K562 (cell line): ENCODE measurements around the gene CNR2. TPM values are rescaled to one million over a fixed set of nuclear protein-coding genes. Genes with fewer than 3 reads are reported as not detected.

Source experiments
- ATAC-seq: fragments of 200-7000 bp; cut with Tn5 transposase; 3 replicates; pipeline ENCODE4 v1.9.1; 2020; ENCODE audit warnings: moderate library complexity
- BruUV-seq: library from RNA; stranded (reverse); fragments of 400-500 nt; replicated peaks from 2 replicates; lab custom pipeline; 2021; lab: Mats Ljungman, UMichigan
- CTCF ChIA-PET: fragments of 300-600 bp; formaldehyde crosslinking; extraction: SDS; loops from one replicate; lab custom pipeline; 2021; ENCODE audit warnings: low intra/inter-chr PET ratio; lab: Yijun Ruan, JAX
- POLR2A ChIA-PET: fragments of 300-600, 350-650 bp; sonication (Branson Sonifier 250); formaldehyde crosslinking; extraction: SDS; loops from one replicate; lab custom pipeline; 2021; ENCODE audit warnings: antibody characterized with exemption, inconsistent platforms; lab: Yijun Ruan, JAX
- DNase-seq, 4 experiments: peaks; one replicate each; pipeline versions ENCODE4 v3.0.0 to v3.0.0-alpha.2; 2011 to 2018; ENCODE audit warnings: low spot score in 3 of 4, mixed read lengths in 3 of 4; ENCODE audit errors: extremely low read depth in 1 of 4
- FAIRE-seq: peaks from 2 replicates; lab custom pipeline; 2011; peaks lifted over from hg19 to GRCh38; lab: Jason Lieb, UNC
- H2AFZ ChIP-seq: 2 replicates; pipeline ENCODE4 v1.6.0; 2011; ENCODE audit warnings: low read depth, low read length, control low read depth, inconsistent platforms
- H3K27ac ChIP-seq: fragments of 200-600 bp; 3 replicates; pipeline ENCODE4 v1.8.0; 2011; ENCODE audit warnings: low read depth, mild to moderate bottlenecking, control low read depth, inconsistent platforms, low read length, moderate library complexity, mixed read lengths; ENCODE audit errors: extremely low read depth
- H3K27me3 ChIP-seq, 2 experiments: fragments of 300-600 bp in 1 of 2; 2 replicates in 1 of 2; 3 replicates in 1 of 2; pipeline versions ENCODE4 v1.6.0 to v1.8.0; 2011; ENCODE audit warnings: inconsistent platforms in 2 of 2, low read length in 2 of 2, mild to moderate bottlenecking in 1 of 2, mixed read lengths in 1 of 2, moderate library complexity in 1 of 2; ENCODE audit not compliant: control insufficient read depth in 2 of 2, insufficient read depth in 2 of 2
- H3K36me3 ChIP-seq: fragments of 300-600 bp; 3 replicates; pipeline ENCODE4 v1.8.0; 2011; ENCODE audit warnings: mild to moderate bottlenecking, low read length, inconsistent platforms; ENCODE audit not compliant: control insufficient read depth, insufficient read depth
- H3K4me1 ChIP-seq, 2 experiments: fragments of 200-600 bp in 1 of 2; replicated peaks in 1 of 2; 2 replicates in 1 of 2; 3 replicates in 1 of 2; pipeline versions ENCODE4 v1.5.1 to v1.8.0; 2011; ENCODE audit warnings: inconsistent platforms in 2 of 2, low read length in 2 of 2, mild to moderate bottlenecking in 1 of 2, mixed read lengths in 1 of 2, moderate library complexity in 1 of 2; ENCODE audit not compliant: control insufficient read depth in 2 of 2, insufficient read depth in 2 of 2
- H3K4me2 ChIP-seq: 2 replicates; pipeline ENCODE4 v1.6.1; 2011; ENCODE audit warnings: low read length, control low read depth, inconsistent platforms, mixed read lengths; ENCODE audit not compliant: insufficient read depth
- H3K4me3 ChIP-seq: fragments of 200-600 bp; sonication (generic), shearing (Covaris generic); 2 replicates; pipeline ENCODE4 v1.5.1; 2016; ENCODE audit warnings: control low read depth, inconsistent platforms
- H3K79me2 ChIP-seq: fragments of 200-600 bp; 3 replicates; pipeline ENCODE4 v1.8.0; 2011; ENCODE audit warnings: low read length, inconsistent platforms; ENCODE audit not compliant: control insufficient read depth, insufficient read depth
- H3K9ac ChIP-seq, 2 experiments: 2 replicates each; pipeline versions ENCODE4 v1.6.0 to v1.6.1; 2011; ENCODE audit warnings: low read depth in 2 of 2, low read length in 2 of 2, control low read depth in 1 of 2, inconsistent platforms in 1 of 2, mild to moderate bottlenecking in 1 of 2, mixed read lengths in 1 of 2; ENCODE audit not compliant: insufficient read depth in 1 of 2
- H3K9me1 ChIP-seq: one replicate; pipeline ENCODE4 v1.6.0; 2011; ENCODE audit warnings: inconsistent platforms, mild to moderate bottlenecking, low read length, moderate library complexity; ENCODE audit not compliant: control insufficient read depth, insufficient read depth
- H3K9me3 ChIP-seq: replicated peaks from 2 replicates; pipeline ENCODE4 v1.5.1; 2011; ENCODE audit warnings: low read depth, low read length, inconsistent platforms; ENCODE audit not compliant: control insufficient read depth, insufficient read depth
- H4K20me1 ChIP-seq: replicated peaks from 2 replicates; pipeline ENCODE4 v1.6.1; 2011; ENCODE audit warnings: low read length, inconsistent platforms, mixed read lengths; ENCODE audit not compliant: control insufficient read depth, insufficient read depth
- CC2D1A ChIP-seq: fragments of 450-650 bp; IDR thresholded peaks from 2 replicates; pipeline ENCODE4 v1.6.1; 2017; ENCODE audit warnings: mild to moderate bottlenecking
- CREBBP ChIP-seq: IDR thresholded peaks from one replicate; pipeline ENCODE4 v1.6.1; 2012; ENCODE audit warnings: low read depth, mild to moderate bottlenecking, control low read depth, inconsistent platforms, low read length
- RAD21 ChIP-seq, 2 experiments: fragments of 250-450 bp in 1 of 2; fragments of 450-650 bp in 1 of 2; sonication (Bioruptor Pico) in 1 of 2; formaldehyde crosslinking in 1 of 2; IDR thresholded peaks in 1 of 2; conservative IDR thresholded peaks in 1 of 2; 2 replicates each; pipeline versions ENCODE4 v1.4.0 to v1.8.0; 2020 to 2022; ENCODE audit warnings: mild to moderate bottlenecking in 2 of 2, moderate library complexity in 1 of 2
- RBM17 ChIP-seq: fragments of 200-400 bp; formaldehyde crosslinking; IDR thresholded peaks from 2 replicates; pipeline ENCODE4 v1.6.1; 2017; ENCODE audit warnings: low read depth, mild to moderate bottlenecking, low read length, borderline replicate concordance
- REST ChIP-seq, 2 experiments: fragments of 450-650 bp; formaldehyde crosslinking in 1 of 2; IDR thresholded peaks; 2 replicates each; pipeline versions ENCODE4 v1.4.0 to v1.6.1; 2014 to 2020; ENCODE audit warnings: mild to moderate bottlenecking in 2 of 2, borderline replicate concordance in 1 of 2, low read depth in 1 of 2
- SMC3 ChIP-seq: conservative IDR thresholded peaks from 2 replicates; pipeline ENCODE4 v1.6.1; 2011; ENCODE audit warnings: low read depth, low read length, improper control_type of control experiment; ENCODE audit not compliant: insufficient read depth
- SRSF3 ChIP-seq: fragments of 200-400 bp; formaldehyde crosslinking; IDR thresholded peaks from 2 replicates; pipeline ENCODE4 v1.6.1; 2016; ENCODE audit warnings: mild to moderate bottlenecking, low read length, moderate library complexity; ENCODE audit not compliant: insufficient read depth
- ZEB2 ChIP-seq: fragments of 450-650 bp; IDR thresholded peaks from 2 replicates; pipeline ENCODE4 v1.6.1; 2016
- ZNF253 ChIP-seq: fragments of 250-450 bp; sonication (Bioruptor Pico); conservative IDR thresholded peaks from 2 replicates; pipeline ENCODE4 v1.6.1; 2021; ENCODE audit warnings: mild to moderate bottlenecking
- WGBS: fragments of 100-300 bp; shearing (Covaris generic); methylation state at CpG from one replicate; pipeline ENCODE4 v1.1.6; 2016; ENCODE audit warnings: low coverage, mixed read lengths; ENCODE audit not compliant: insufficient coverage; ENCODE audit errors: missing lambda C conversion rate; 5-methylcytosine and 5-hydroxymethylcytosine counted together
- in situ Hi-C: fragments of 300-500 bp; cut with MboI; formaldehyde crosslinking; loops from 4 replicates; pipeline ENCODE4 v1.15.0; 2018; ENCODE audit warnings: inconsistent platforms, mixed read lengths
- intact Hi-C: fragments of 100-400 bp; cut with micrococcal nuclease; formaldehyde crosslinking; loops from 2 replicates; pipeline ENCODE4 v1.14.2; 2022
- polyA plus RNA-seq, 8 experiments: library from polyadenylated mRNA; depleted of rRNA in 4 of 8; stranded (reverse) in 5 of 8; unstranded in 3 of 8; fragments of >200 nt; fragmentation: Nextera tagmentation in 2 of 8; fragmentation: Illumina TruSeq in 1 of 8; extraction: Ambion mirVana in 2 of 8; extraction: Trizol in 1 of 8; gene quantifications; 2 replicates each; pipeline versions ENCODE4 v1.2.1 to v1.2.3, GENCODE V29; 2011 to 2014; ENCODE audit warnings: inconsistent platforms in 1 of 8, missing spikeins in 1 of 8
- total RNA-seq, 7 experiments: library from RNA; depleted of rRNA in 6 of 7; stranded (reverse); fragments of >200 nt in 6 of 7; fragmentation: Illumina TruSeq in 2 of 7; extraction: Trizol in 2 of 7; gene quantifications; 2 replicates each; pipeline versions ENCODE4 v1.2.1 to v1.2.3, GENCODE V29; 2011 to 2021; ENCODE audit warnings: low replicate concordance in 1 of 7
- TF ChIP-seq, protein P1 (sequence below), 3 experiments: IDR thresholded peaks in 2 of 3; conservative IDR thresholded peaks in 1 of 3; 2 replicates each; pipeline ENCODE4 v1.5.1; 2011 to 2012; ENCODE audit warnings: low read length in 3 of 3, mild to moderate bottlenecking in 3 of 3, control low read depth in 2 of 3, improper control_type of control experiment in 1 of 3, inconsistent platforms in 1 of 3, low read depth in 1 of 3, mixed read lengths in 1 of 3, moderate library complexity in 1 of 3; ENCODE audit not compliant: insufficient read depth in 2 of 3

Gene CNR2
- total and polyA plus RNA-seq, 9 of the 15 experiments (the other 6 are each of a cell fraction or from before 2014, with no cell fraction given): not detected

DNA sequence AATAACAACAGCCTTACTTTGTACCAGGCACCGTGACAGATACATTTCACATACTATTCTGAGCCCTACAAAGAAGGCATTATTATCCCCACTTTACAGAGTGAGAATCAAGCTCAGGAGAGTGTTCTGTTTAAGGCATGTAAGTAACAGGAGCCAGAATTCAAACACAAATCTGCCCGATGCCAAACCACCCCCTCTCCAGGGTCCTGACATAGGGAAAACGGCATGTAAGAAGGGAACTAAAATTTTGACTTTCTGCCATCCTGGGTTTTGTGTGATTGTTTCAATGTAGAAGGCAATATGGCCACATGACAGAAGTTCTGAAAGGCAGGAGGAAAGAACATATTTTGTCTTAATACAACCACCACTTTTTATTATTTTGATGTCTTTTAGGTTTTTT lies 50.5 kb downstream of the CNR2 start (continued):
- TF ChIP-seq ZEB2: no peak
- no peak for TF ChIP-seq CREBBP

DNA sequence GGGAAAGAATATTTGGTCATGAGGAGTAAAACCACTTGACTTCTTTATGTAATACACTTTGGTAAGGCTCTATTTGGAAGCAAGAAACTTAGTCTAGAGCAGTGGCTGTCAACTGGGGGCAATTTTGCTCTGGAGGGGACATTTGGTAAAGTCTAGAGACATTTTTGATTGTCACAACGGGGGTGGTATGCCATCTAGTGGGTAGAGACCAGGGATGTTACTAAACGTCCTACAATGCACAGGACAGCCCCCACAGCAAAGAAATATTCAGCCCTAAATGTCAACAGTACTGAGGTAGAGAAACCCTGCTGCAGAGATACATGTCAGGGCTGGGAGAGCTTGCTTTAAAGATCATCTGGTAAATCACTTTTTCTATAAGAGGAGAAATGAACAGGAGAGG lies 58.6 kb downstream of the CNR2 start:
- DNase-seq (peak in 3 of 4 experiments; percentile 27 to 53 (median 34)), ATAC-seq (peak; percentile 88), FAIRE-seq (peak; percentile 81)
- no peak overlapping the region for H3K27ac ChIP-seq
- WGBS: 2% methylated on average over 2 of the region's 2 CpGs
- ChIA-PET CTCF (interaction anchor here (1.2 to 1.3 kb wide), 2 partner anchors 43 to 45 kb away, joined by 3 to 5 read pairs; no protein-coding TSS in a partner anchor), POLR2A (interaction anchor here (0.9 kb wide), 1 partner anchor 53 kb away, joined by 3 read pairs; no protein-coding TSS in a partner anchor)
- no peak overlapping the region for H3K4me2 ChIP-seq
- in situ Hi-C loops (no loop called here), intact Hi-C loops (loop anchor here (1.0 kb wide), 2 partner anchors 45 to 82 kb away; no protein-coding TSS in a partner anchor)
- no TSS peak for BruUV-seq
- H3K4me1 ChIP-seq: no peaks in the 10 kb centered on the region
- H3K4me3 ChIP-seq: no peak overlapping the region
- peaks cover 13% of the 10 kb centered on the region for H3K36me3 ChIP-seq
- H3K27me3 ChIP-seq: no peaks in the 10 kb centered on the region
- no peak overlapping the region for H3K9ac ChIP-seq
- H4K20me1 ChIP-seq: no peaks in the 10 kb centered on the region
- H2AFZ ChIP-seq: no peak overlapping the region
- H3K9me3 ChIP-seq: no peaks in the 10 kb centered on the region
- H3K79me2 ChIP-seq: no peaks in the 10 kb centered on the region
- H3K9me1 ChIP-seq: no peaks in the 10 kb centered on the region
- TF ChIP-seq REST (IDR thresholded peaks at IDR 0.05; ENCODE audit: borderline replicate concordance) (peak; percentile 52; the same call in 1 of the 2 replicates), REST (CRISPR knock-in tag; IDR thresholded peaks at IDR 0.05; ENCODE audit: low read depth) (no peak), ZNF253 (CRISPR knock-in tag) (no peak), CC2D1A (0 out of 2 replicates have a peak, but pooled peaks have one; percentile 64), RBM17 (no peak), SMC3 (peak; percentile 35; the same call in 1 of the 2 replicates), RAD21 (CRISPR knock-in tag; conservative IDR thresholded peaks at IDR 0.05 in 1 of 2, IDR thresholded peaks at IDR 0.05 in 1 of 2) (peak; percentile 39 to 63), SRSF3 (no peak)
- TF ChIP-seq, protein P1, sequence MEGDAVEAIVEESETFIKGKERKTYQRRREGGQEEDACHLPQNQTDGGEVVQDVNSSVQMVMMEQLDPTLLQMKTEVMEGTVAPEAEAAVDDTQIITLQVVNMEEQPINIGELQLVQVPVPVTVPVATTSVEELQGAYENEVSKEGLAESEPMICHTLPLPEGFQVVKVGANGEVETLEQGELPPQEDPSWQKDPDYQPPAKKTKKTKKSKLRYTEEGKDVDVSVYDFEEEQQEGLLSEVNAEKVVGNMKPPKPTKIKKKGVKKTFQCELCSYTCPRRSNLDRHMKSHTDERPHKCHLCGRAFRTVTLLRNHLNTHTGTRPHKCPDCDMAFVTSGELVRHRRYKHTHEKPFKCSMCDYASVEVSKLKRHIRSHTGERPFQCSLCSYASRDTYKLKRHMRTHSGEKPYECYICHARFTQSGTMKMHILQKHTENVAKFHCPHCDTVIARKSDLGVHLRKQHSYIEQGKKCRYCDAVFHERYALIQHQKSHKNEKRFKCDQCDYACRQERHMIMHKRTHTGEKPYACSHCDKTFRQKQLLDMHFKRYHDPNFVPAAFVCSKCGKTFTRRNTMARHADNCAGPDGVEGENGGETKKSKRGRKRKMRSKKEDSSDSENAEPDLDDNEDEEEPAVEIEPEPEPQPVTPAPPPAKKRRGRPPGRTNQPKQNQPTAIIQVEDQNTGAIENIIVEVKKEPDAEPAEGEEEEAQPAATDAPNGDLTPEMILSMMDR (IDR thresholded peaks at IDR 0.05 in 2 of 3, conservative IDR thresholded peaks at IDR 0.05 in 1 of 3; ENCODE audit: insufficient read depth in 2 of 3, low read depth in 1 of 3, low read length in 3 of 3): peak; percentile 55 to 69 (median 63)
